Stimulated activated CD8-positive, alpha-beta memory T cell treated with anti-CD3 and anti-CD28 coated beads, Interleukin-7, amount 100 ng/mL, for 1 hour (primary cell): ENCODE measurements around the gene TH.
"Not testable (repeated sequence)": the region's sequence is repeated elsewhere in the genome, so short reads cannot be mapped to it uniquely, and the experiment has no call there.

Experiments used
- DNase-seq, 2 donors: peaks; one replicate each; pipeline ENCODE4 v3.0.0-alpha.2; 2020; ENCODE audit warnings: low read depth in 2 of 2

The TH gene

GRCh38 chr11:2129699-2130366 lies 41.8 kb downstream of the TH start:
- DNase-seq: no peak

GRCh38 chr11:2129308-2129698 lies 42.3 kb downstream of the TH start:
- no peak for DNase-seq

GRCh38 chr11:2128511-2129307 lies 42.9 kb downstream of the TH start:
- DNase-seq: no peak

GRCh38 chr11:2128130-2128510 lies 43.5 kb downstream of the TH start:
- no peak for DNase-seq

GRCh38 chr11:2127482-2128129 lies 44.0 kb downstream of the TH start:
- DNase-seq: no peak

GRCh38 chr11:2126520-2127085 lies 45.0 kb downstream of the TH start:
- no peak for DNase-seq

- not testable (repeated sequence) for DNase-seq
These were observed 46.7 kb downstream of the TH start for GRCh38 chr11:2124736-2125484.

- no peak for DNase-seq
These were observed 48.0 kb downstream of the TH start for GRCh38 chr11:2123628-2123960.

GRCh38 chr11:2122907-2123627 lies 48.5 kb downstream of the TH start:
- DNase-seq: no peak

GRCh38 chr11:2122222-2122906 lies 49.3 kb downstream of the TH start:
- no peak for DNase-seq

GRCh38 chr11:2121227-2122130 lies 50.1 kb downstream of the TH start:
- no peak for DNase-seq

- no peak for DNase-seq
These were observed 51.1 kb downstream of the TH start for GRCh38 chr11:2120359-2121100.

GRCh38 chr11:2118677-2119076 lies 52.9 kb downstream of the TH start:
- DNase-seq: no peak

GRCh38 chr11:2116680-2117079 lies 54.9 kb downstream of the TH start:
- no peak for DNase-seq

GRCh38 chr11:2115308-2115707 lies 56.3 kb downstream of the TH start:
- no peak for DNase-seq

GRCh38 chr11:2114430-2115241 lies 57.0 kb downstream of the TH start:
- no peak for DNase-seq
